ENCODE measurements around the gene TRERF1.
A peak's percentile ranks its signal among the peaks of the same experiment; 100 is the strongest.
"Not testable (repeated sequence)": the region's sequence is repeated elsewhere in the genome, so short reads cannot be mapped to it uniquely, and the experiment has no call there.

Gene TRERF1

GRCh38 chr6:42338744-42339222 lies 112.9 kb downstream of the TRERF1 start:
- DNase-seq (ENCODE audit: low read depth, low spot score), result peak; percentile 76

- no peak for DNase-seq (ENCODE audit: low read depth, low spot score)
Observed at GRCh38 chr6:42337985-42338743, 113.6 kb downstream of the TRERF1 start.

GRCh38 chr6:42336431-42336830 lies 115.3 kb downstream of the TRERF1 start:
- no peak for DNase-seq (ENCODE audit: low read depth, low spot score)

GRCh38 chr6:42335896-42336295 lies 115.8 kb downstream of the TRERF1 start:
- no peak for DNase-seq (ENCODE audit: low read depth, low spot score)

- DNase-seq (ENCODE audit: low read depth, low spot score), result no peak
Observed at GRCh38 chr6:42334870-42335269, 116.9 kb downstream of the TRERF1 start.

- no peak for DNase-seq (ENCODE audit: low read depth, low spot score)
Observed at GRCh38 chr6:42333612-42334011, 118.1 kb downstream of the TRERF1 start.

- no peak for DNase-seq (ENCODE audit: low read depth, low spot score)
Observed at GRCh38 chr6:42332916-42333315, 118.8 kb downstream of the TRERF1 start.

- no peak for DNase-seq (ENCODE audit: low read depth, low spot score)
Observed at GRCh38 chr6:42331019-42331418, 120.7 kb downstream of the TRERF1 start.

- no peak for DNase-seq (ENCODE audit: low read depth, low spot score)
Observed at GRCh38 chr6:42326248-42326647, 125.5 kb downstream of the TRERF1 start.

GRCh38 chr6:42324656-42325324 lies 126.9 kb downstream of the TRERF1 start:
- DNase-seq (ENCODE audit: low read depth, low spot score), result not testable (repeated sequence)

GRCh38 chr6:42322676-42323075 lies 129.1 kb downstream of the TRERF1 start:
- DNase-seq (ENCODE audit: low read depth, low spot score), result no peak

- no peak for DNase-seq (ENCODE audit: low read depth, low spot score)
Observed at GRCh38 chr6:42321976-42322375, 129.8 kb downstream of the TRERF1 start.

- DNase-seq (ENCODE audit: low read depth, low spot score), result no peak
Observed at GRCh38 chr6:42320762-42321161, 131.0 kb downstream of the TRERF1 start.

GRCh38 chr6:42318480-42318879 lies 133.2 kb downstream of the TRERF1 start:
- DNase-seq (ENCODE audit: low read depth, low spot score), result no peak

GRCh38 chr6:42316981-42317380 lies 134.7 kb downstream of the TRERF1 start:
- DNase-seq (ENCODE audit: low read depth, low spot score), result no peak

GRCh38 chr6:42315991-42316970 lies 135.4 kb downstream of the TRERF1 start:
- peak; percentile 40 for DNase-seq (ENCODE audit: low read depth, low spot score)

- DNase-seq (ENCODE audit: low read depth, low spot score), result no peak
Observed at GRCh38 chr6:42315259-42315990, 136.3 kb downstream of the TRERF1 start.

- DNase-seq (ENCODE audit: low read depth, low spot score), result no peak
Observed at GRCh38 chr6:42314571-42315258, 137.0 kb downstream of the TRERF1 start.

GRCh38 chr6:42313941-42314570 lies 137.7 kb downstream of the TRERF1 start:
- DNase-seq (ENCODE audit: low read depth, low spot score), result no peak

- DNase-seq (ENCODE audit: low read depth, low spot score), result peak; percentile 56
Observed at GRCh38 chr6:42313038-42313437, 138.7 kb downstream of the TRERF1 start.

Measured in smooth muscle cell of the brain vasculature (primary cell).